ENCODE results near the gene DCAF7. TPM values are rescaled to one million over a fixed set of nuclear protein-coding genes. Genes with fewer than 3 reads are reported as not detected.

Gene DCAF7
- total RNA-seq, 2 donors from 2014 or later, result 29.2 to 29.5 TPM

DNA sequence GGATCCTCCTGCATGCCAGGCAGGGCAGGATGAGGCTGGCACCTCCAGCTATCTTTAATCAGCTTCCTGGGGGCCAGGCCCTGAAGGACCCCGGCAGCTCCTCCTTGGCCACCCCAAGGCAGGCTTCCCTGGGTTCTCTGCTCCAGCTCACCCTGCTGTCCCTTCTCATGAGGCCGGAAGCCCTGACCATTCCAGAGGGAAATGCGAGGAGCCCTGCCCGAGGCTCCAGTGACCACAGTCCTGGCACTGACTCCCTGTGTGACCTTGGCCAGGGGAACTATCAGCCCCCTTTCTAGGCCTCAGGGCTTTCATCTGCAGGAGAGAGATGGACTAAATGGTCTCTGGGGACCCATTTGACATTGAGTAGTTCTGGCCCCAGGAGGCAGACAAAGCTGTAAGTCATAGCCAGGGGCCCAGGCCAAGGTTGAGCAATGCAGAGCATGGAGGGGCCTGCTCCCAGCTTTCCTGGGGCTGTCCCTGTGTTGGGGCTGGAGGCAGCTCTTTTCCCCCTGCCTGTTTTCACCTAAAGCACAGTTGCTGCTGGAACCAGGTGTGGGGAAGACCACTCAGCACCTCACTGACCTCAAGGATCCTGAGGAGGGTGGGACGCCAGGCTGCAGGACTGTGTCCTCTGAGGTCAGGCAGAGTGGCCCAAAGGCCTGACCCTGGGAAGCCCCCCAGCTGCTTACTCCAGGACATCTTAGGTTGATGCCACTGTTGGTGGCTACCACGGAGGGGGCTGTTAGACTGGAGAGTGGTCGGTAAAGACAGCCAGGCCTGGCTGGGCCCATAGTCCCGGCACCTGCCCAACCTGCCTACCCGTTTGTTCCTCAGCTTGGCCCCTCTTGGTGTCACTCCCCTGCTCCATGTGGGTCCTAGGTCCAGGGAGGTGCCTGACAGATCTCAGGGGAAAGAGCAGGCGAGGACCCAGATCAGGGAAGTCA, 19.0 kb upstream of the DCAF7 start:
- Histone ChIP-seq H3K36me3 (no peaks in the 10 kb centered on the region), H3K4me1 (ENCODE audit: control insufficient read depth in 1 of 2, low read depth in 2 of 2) (no peaks in the 10 kb centered on the region), H3K27me3 (replicated peaks; ENCODE audit: insufficient read depth) (no peaks in the 10 kb centered on the region), H3K9me3 (no peaks in the 10 kb centered on the region), H3K4me3 (no peak overlapping the region), H3K27ac (no peak overlapping the region)
- DNase-seq (ENCODE audit: low spot score), result no peak
- ATAC-seq (ENCODE audit: insufficient number of reproducible peaks, low FRiP score, low read depth), result no peak
- TF ChIP-seq, protein P1, sequence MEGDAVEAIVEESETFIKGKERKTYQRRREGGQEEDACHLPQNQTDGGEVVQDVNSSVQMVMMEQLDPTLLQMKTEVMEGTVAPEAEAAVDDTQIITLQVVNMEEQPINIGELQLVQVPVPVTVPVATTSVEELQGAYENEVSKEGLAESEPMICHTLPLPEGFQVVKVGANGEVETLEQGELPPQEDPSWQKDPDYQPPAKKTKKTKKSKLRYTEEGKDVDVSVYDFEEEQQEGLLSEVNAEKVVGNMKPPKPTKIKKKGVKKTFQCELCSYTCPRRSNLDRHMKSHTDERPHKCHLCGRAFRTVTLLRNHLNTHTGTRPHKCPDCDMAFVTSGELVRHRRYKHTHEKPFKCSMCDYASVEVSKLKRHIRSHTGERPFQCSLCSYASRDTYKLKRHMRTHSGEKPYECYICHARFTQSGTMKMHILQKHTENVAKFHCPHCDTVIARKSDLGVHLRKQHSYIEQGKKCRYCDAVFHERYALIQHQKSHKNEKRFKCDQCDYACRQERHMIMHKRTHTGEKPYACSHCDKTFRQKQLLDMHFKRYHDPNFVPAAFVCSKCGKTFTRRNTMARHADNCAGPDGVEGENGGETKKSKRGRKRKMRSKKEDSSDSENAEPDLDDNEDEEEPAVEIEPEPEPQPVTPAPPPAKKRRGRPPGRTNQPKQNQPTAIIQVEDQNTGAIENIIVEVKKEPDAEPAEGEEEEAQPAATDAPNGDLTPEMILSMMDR (IDR thresholded peaks at IDR 0.05), result no peak

DNA sequence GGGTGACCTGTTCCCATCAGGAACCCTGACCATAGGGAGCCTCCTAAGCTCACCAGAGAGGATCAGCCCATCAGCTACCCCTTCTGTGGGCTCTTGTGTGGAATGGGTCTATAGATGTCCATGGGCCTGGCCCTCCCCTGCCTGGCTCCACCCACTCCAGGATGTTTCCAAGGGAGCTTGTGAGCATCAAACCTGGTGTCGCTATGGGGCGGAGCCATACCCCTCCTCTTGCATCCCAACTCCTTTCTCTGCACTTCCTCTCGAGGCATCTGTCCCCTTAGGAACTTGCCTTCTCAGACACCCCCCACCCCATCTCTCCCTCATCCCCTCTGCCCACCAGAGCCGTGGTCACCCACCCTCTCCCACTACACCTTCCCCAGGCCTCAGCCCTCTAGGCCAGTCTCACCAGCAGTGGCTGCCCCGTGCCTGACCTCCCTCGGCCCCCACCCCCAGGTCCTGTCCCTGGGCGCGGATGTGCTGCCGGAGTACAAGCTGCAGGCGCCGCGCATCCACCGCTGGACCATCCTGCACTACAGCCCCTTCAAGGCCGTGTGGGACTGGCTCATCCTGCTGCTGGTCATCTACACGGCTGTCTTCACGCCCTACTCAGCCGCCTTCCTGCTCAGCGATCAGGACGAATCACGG, 16.7 kb upstream of the DCAF7 start:
- H3K9me3 ChIP-seq, result no peaks in the 10 kb centered on the region
- H3K36me3 ChIP-seq, result no peaks in the 10 kb centered on the region
- H3K27ac ChIP-seq, result no peak overlapping the region
- ATAC-seq (ENCODE audit: insufficient number of reproducible peaks, low FRiP score, low read depth) (no peak), DNase-seq (ENCODE audit: low spot score) (no peak)
- H3K4me1 ChIP-seq (ENCODE audit: control insufficient read depth in 1 of 2, low read depth in 2 of 2), result peaks cover 0 to 7% of the 10 kb centered on the region in 2 donors
- no peaks in the 10 kb centered on the region for H3K27me3 ChIP-seq (replicated peaks; ENCODE audit: insufficient read depth)
- TF ChIP-seq, protein P1 (IDR thresholded peaks at IDR 0.05), result no peak
- H3K4me3 ChIP-seq, result no peak overlapping the region

DNA sequence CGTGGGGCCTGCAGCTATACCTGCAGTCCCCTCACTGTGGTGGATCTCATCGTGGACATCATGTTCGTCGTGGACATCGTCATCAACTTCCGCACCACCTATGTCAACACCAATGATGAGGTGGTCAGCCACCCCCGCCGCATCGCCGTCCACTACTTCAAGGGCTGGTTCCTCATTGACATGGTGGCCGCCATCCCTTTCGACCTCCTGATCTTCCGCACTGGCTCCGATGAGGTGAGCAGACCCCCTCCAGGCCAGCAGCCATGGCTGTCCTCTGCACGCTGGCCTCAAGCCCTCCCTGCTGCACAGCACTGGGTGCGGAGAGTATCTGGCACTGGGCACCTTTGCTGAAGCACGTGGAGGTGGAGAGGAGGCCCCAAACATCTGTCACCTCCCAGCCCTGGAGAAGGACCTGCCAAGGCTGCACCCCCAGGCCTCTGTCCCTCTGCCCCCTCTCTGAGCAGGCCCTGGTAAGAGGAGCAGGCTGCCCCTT, 16.2 kb upstream of the DCAF7 start:
- Histone ChIP-seq H3K4me3 (no peak overlapping the region), H3K36me3 (no peaks in the 10 kb centered on the region), H3K27ac (no peak overlapping the region), H3K27me3 (replicated peaks; ENCODE audit: insufficient read depth) (no peaks in the 10 kb centered on the region), H3K4me1 (ENCODE audit: control insufficient read depth in 1 of 2, low read depth in 2 of 2) (peaks cover 0 to 7% of the 10 kb centered on the region in 2 donors), H3K9me3 (no peaks in the 10 kb centered on the region)
- DNase-seq (ENCODE audit: low spot score) (no peak), ATAC-seq (ENCODE audit: insufficient number of reproducible peaks, low FRiP score, low read depth) (no peak)
- TF ChIP-seq, protein P1 (IDR thresholded peaks at IDR 0.05), result no peak

DNA sequence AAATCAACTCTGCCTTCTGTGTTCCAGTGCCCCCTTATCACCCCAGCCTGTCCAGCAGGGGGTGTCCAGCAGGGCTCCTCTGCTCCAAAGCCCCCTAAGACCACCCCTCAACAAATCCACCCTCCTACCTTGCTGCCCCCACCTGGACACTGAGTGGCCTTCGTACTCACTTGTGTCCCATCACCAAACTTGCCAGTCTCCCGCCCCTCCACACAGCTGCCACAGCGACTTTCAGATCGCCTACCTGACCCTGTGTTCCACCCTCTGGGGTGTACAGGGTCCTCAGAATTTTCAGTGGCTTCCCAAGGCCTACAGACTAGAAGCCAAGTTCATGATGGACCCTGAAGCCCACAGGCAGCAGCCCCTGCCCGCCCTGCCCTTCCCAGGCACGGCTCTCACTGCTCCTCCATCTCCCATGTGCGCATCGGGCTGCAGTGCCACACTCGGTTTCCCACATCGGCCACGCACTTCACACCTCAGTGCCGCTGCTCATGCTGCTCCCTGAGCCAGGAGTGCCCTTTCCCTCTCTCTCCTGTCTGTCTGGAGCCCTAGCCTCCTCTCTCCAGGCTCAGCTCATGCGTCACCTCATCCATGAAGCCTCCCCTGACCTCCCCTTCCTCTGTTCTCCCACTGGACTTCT, 15.3 kb upstream of the DCAF7 start:
- no peak for DNase-seq (ENCODE audit: low spot score)
- ATAC-seq (ENCODE audit: insufficient number of reproducible peaks, low FRiP score, low read depth), result no peak
- Histone ChIP-seq H3K9me3 (no peaks in the 10 kb centered on the region), H3K4me3 (no peak overlapping the region), H3K27me3 (replicated peaks; ENCODE audit: insufficient read depth) (no peaks in the 10 kb centered on the region), H3K36me3 (no peaks in the 10 kb centered on the region), H3K4me1 (ENCODE audit: control insufficient read depth in 1 of 2, low read depth in 2 of 2) (peaks cover 0 to 7% of the 10 kb centered on the region in 2 donors), H3K27ac (no peak overlapping the region)
- TF ChIP-seq, protein P1 (IDR thresholded peaks at IDR 0.05), result no peak

DNA sequence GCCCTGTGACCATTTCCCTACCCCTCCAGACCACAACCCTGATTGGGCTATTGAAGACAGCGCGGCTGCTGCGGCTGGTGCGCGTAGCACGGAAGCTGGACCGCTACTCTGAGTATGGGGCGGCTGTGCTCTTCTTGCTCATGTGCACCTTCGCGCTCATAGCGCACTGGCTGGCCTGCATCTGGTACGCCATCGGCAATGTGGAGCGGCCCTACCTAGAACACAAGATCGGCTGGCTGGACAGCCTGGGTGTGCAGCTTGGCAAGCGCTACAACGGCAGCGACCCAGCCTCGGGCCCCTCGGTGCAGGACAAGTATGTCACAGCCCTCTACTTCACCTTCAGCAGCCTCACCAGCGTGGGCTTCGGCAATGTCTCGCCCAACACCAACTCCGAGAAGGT, 14.6 kb upstream of the DCAF7 start:
- TF ChIP-seq, protein P1 (IDR thresholded peaks at IDR 0.05), result no peak
- DNase-seq (ENCODE audit: low spot score) (no peak), ATAC-seq (ENCODE audit: insufficient number of reproducible peaks, low FRiP score, low read depth) (no peak)
- Histone ChIP-seq H3K27me3 (replicated peaks; ENCODE audit: insufficient read depth) (no peaks in the 10 kb centered on the region), H3K4me1 (ENCODE audit: control insufficient read depth in 1 of 2, low read depth in 2 of 2) (peaks cover 0 to 7% of the 10 kb centered on the region in 2 donors), H3K4me3 (no peak overlapping the region), H3K9me3 (no peaks in the 10 kb centered on the region), H3K36me3 (no peaks in the 10 kb centered on the region), H3K27ac (no peak overlapping the region)
